Hepatocyte (in vitro differentiated cells): ENCODE results near the gene USH2A.

Experiments
- EZH2 ChIP-seq: fragments of 200-600 bp; sonication (generic); IDR thresholded peaks from 2 replicates; pipeline ENCODE4 v1.6.1; 2016; ENCODE audit warnings: antibody characterized with exemption, mild to moderate bottlenecking, borderline replicate concordance
- EZH2phosphoT487 ChIP-seq: fragments of 200-600 bp; sonication (generic); IDR thresholded peaks from one replicate; pipeline ENCODE4 v1.6.1; 2018; ENCODE audit warnings: antibody characterized with exemption, mild to moderate bottlenecking, low read depth, moderate library complexity; ENCODE audit not compliant: unreplicated experiment, severe bottlenecking
- TF ChIP-seq, protein P1 (sequence below): fragments of 200-600 bp; sonication (generic); IDR thresholded peaks from 2 replicates; pipeline ENCODE4 v1.5.1; 2016; ENCODE audit warnings: antibody characterized with exemption, mild to moderate bottlenecking; ENCODE audit not compliant: poor library complexity

DNA sequence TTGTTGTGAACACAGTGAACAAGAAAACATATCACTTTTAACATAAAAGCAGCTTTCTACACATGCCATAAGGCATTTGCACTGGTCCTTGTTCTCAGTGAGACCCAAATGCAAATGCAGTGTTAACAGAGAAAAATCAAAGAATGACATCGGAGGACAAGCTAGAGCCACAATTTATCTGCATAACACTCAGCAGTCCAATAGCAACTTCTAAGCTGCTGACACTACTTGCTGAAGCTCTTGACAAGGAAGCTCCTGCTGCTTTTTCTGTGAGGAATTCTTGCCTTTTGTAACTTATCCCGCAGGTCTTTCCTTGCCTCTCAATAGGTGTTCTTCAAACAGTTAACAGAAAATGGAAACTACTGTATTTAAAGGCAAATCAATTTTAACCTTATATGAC is 34.7 kb downstream of the USH2A start:
- TF ChIP-seq, protein P1, sequence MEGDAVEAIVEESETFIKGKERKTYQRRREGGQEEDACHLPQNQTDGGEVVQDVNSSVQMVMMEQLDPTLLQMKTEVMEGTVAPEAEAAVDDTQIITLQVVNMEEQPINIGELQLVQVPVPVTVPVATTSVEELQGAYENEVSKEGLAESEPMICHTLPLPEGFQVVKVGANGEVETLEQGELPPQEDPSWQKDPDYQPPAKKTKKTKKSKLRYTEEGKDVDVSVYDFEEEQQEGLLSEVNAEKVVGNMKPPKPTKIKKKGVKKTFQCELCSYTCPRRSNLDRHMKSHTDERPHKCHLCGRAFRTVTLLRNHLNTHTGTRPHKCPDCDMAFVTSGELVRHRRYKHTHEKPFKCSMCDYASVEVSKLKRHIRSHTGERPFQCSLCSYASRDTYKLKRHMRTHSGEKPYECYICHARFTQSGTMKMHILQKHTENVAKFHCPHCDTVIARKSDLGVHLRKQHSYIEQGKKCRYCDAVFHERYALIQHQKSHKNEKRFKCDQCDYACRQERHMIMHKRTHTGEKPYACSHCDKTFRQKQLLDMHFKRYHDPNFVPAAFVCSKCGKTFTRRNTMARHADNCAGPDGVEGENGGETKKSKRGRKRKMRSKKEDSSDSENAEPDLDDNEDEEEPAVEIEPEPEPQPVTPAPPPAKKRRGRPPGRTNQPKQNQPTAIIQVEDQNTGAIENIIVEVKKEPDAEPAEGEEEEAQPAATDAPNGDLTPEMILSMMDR, result no peak
- TF ChIP-seq EZH2phosphoT487, result no peak
- TF ChIP-seq EZH2, result no peak
